HCT116 (cell line): ENCODE results near the gene MLEC. TPM values are rescaled to one million over a fixed set of nuclear protein-coding genes. Genes with fewer than 3 reads are reported as not detected.

ENCODE experiments used
- ATAC-seq: fragments of 200-7000 bp; cut with Tn5 transposase; 2 replicates; pipeline ENCODE4 v1.9.1; 2020; ENCODE audit warnings: mild to moderate bottlenecking, moderate library complexity
- BruUV-seq: library from RNA; stranded (reverse); fragments of 400-500 nt; replicated peaks from 2 replicates; lab custom pipeline; 2021; lab: Mats Ljungman, UMichigan
- CTCF ChIA-PET: fragments of 300-600 bp; sonication (Branson Sonifier 250); formaldehyde crosslinking; loops from one replicate; lab custom pipeline; 2021; ENCODE audit warnings: antibody characterized with exemption; lab: Charles Lee
- POLR2A ChIA-PET: fragments of 300-600, 350-600 bp; sonication (Branson Sonifier 250); formaldehyde crosslinking; loops from one replicate; lab custom pipeline; 2021; ENCODE audit warnings: antibody characterized with exemption; lab: Charles Lee
- RAD21 ChIA-PET, 2 experiments: fragments of 300-600 bp; sonication (Branson Sonifier 250); formaldehyde crosslinking; loops; one replicate each; lab custom pipeline; 2023; ENCODE audit warnings: low total read pairs in 2 of 2; ENCODE audit not compliant: uncharacterized antibody in 2 of 2, unreplicated experiment in 2 of 2, low non-redundant PET in 1 of 2; lab: Charles Lee
- DNase-seq: peaks from one replicate; pipeline ENCODE4 v3.0.0-alpha.2; 2010; ENCODE audit warnings: low read depth, low spot score
- H2AFZ ChIP-seq: fragments of 200-600 bp; shearing (Covaris generic), sonication (generic); 2 replicates; pipeline ENCODE4 v1.6.1; 2017; ENCODE audit warnings: low read depth, mixed run types, mixed read lengths, antibody characterized with exemption, low read length; ENCODE audit not compliant: poor library complexity, severe bottlenecking
- H3K27ac ChIP-seq: 2 replicates; pipeline ENCODE4 v1.5.1; 2012; ENCODE audit warnings: low read depth, low read length
- H3K27me3 ChIP-seq: fragments of 200-600 bp; sonication (generic); 2 replicates; pipeline ENCODE4 v1.6.1; 2016; ENCODE audit warnings: mixed run types, low read length, mixed read lengths; ENCODE audit not compliant: insufficient read depth
- H3K36me3 ChIP-seq, 2 experiments: fragments of 200-500 bp in 1 of 2; fragments of 200-600 bp in 1 of 2; sonication (Bioruptor generic) in 1 of 2; sonication (generic) in 1 of 2; 2 replicates each; pipeline versions ENCODE4 v1.5.1 to v1.6.1; 2014 to 2016; ENCODE audit warnings: low read length in 2 of 2, inconsistent platforms in 1 of 2, mixed read lengths in 1 of 2, mixed run types in 1 of 2; ENCODE audit not compliant: insufficient read depth in 2 of 2, control insufficient read depth in 1 of 2
- H3K4me1 ChIP-seq, 2 experiments: fragments of 200-600 bp in 1 of 2; sonication (generic) in 1 of 2; 2 replicates each; pipeline versions ENCODE4 v1.5.1 to v1.6.1; 2012 to 2017; ENCODE audit warnings: low read length in 2 of 2, inconsistent platforms in 1 of 2, mild to moderate bottlenecking in 1 of 2, mixed read lengths in 1 of 2, mixed run types in 1 of 2, moderate library complexity in 1 of 2; ENCODE audit not compliant: insufficient read depth in 2 of 2, control insufficient read depth in 1 of 2
- H3K4me2 ChIP-seq: fragments of 200-600 bp; sonication (generic); 2 replicates; pipeline ENCODE4 v1.6.1; 2017; ENCODE audit warnings: mixed run types, low read length, mixed read lengths
- H3K4me3 ChIP-seq, 2 experiments: fragments of 200-600 bp in 1 of 2; sonication (generic) in 1 of 2; replicated peaks in 1 of 2; 2 replicates each; pipeline ENCODE4 v1.5.1; 2011 to 2016; ENCODE audit warnings: low read length in 2 of 2, control low read depth in 1 of 2, low read depth in 1 of 2, mild to moderate bottlenecking in 1 of 2, mixed read lengths in 1 of 2, mixed run types in 1 of 2
- H3K79me2 ChIP-seq: fragments of 200-600 bp; sonication (generic); 2 replicates; pipeline ENCODE4 v1.6.1; 2017; ENCODE audit warnings: mild to moderate bottlenecking, mixed run types, low read length, moderate library complexity, mixed read lengths; ENCODE audit not compliant: insufficient read depth
- H3K9ac ChIP-seq: fragments of 200-600 bp; sonication (generic); 2 replicates; pipeline ENCODE4 v1.6.1; 2016; ENCODE audit warnings: low read length, mixed read lengths
- H3K9me2 ChIP-seq: fragments of 200-600 bp; sonication (generic), shearing (Covaris generic); 2 replicates; pipeline ENCODE4 v1.6.1; 2017; ENCODE audit warnings: mixed run types, mild to moderate bottlenecking, moderate library complexity; ENCODE audit not compliant: insufficient read depth
- H3K9me3 ChIP-seq, 2 experiments: fragments of 200-500 bp in 1 of 2; fragments of 200-600 bp in 1 of 2; sonication (Bioruptor generic) in 1 of 2; sonication (generic) in 1 of 2; 2 replicates each; pipeline ENCODE4 v1.6.1; 2014 to 2017; ENCODE audit warnings: low read length in 2 of 2, mixed read lengths in 2 of 2, inconsistent platforms in 1 of 2, low read depth in 1 of 2, mild to moderate bottlenecking in 1 of 2, mixed run types in 1 of 2, moderate library complexity in 1 of 2; ENCODE audit not compliant: control insufficient read depth in 1 of 2, insufficient read depth in 1 of 2
- H4K20me1 ChIP-seq: fragments of 200-600 bp; sonication (generic), shearing (Covaris generic); 2 replicates; pipeline ENCODE4 v1.6.1; 2017; ENCODE audit warnings: mixed run types, mild to moderate bottlenecking, moderate library complexity; ENCODE audit not compliant: insufficient read depth
- ATF3 ChIP-seq: IDR thresholded peaks from 2 replicates; pipeline ENCODE4 v1.6.1; 2012
- CBX3 ChIP-seq: IDR thresholded peaks from 2 replicates; pipeline ENCODE4 v1.6.1; 2012; ENCODE audit warnings: low read depth
- CEBPB ChIP-seq: IDR thresholded peaks from 2 replicates; pipeline ENCODE4 v1.6.1; 2012; ENCODE audit warnings: low read depth
- CTCF ChIP-seq, 3 experiments: fragments of 200-600 bp in 1 of 3; sonication (generic) in 1 of 3; IDR thresholded peaks in 2 of 3; conservative IDR thresholded peaks in 1 of 3; 2 replicates each; pipeline ENCODE4 v1.5.1; 2012 to 2017; ENCODE audit warnings: low read depth in 2 of 3, low read length in 2 of 3, antibody characterized with exemption in 1 of 3, borderline replicate concordance in 1 of 3, control low read depth in 1 of 3, mild to moderate bottlenecking in 1 of 3, mixed read lengths in 1 of 3, mixed run types in 1 of 3, moderate library complexity in 1 of 3; ENCODE audit not compliant: insufficient read depth in 1 of 3
- EGR1 ChIP-seq: IDR thresholded peaks from 2 replicates; pipeline ENCODE4 v1.6.1; 2012; ENCODE audit warnings: low read depth
- EZH2 ChIP-seq: fragments of 200-600 bp; sonication (generic); IDR thresholded peaks from 2 replicates; pipeline ENCODE4 v1.6.1; 2017; ENCODE audit warnings: antibody characterized with exemption, mixed run types
- JUND ChIP-seq: IDR thresholded peaks from 2 replicates; pipeline ENCODE4 v1.6.1; 2012
- POLR2A ChIP-seq: IDR thresholded peaks from 2 replicates; pipeline ENCODE4 v1.7.0; 2011; ENCODE audit warnings: borderline replicate concordance; ENCODE audit not compliant: insufficient read depth, insufficient read length; ENCODE audit errors: extremely low read depth
- RAD21 ChIP-seq: IDR thresholded peaks from 2 replicates; pipeline ENCODE4 v1.6.1; 2012; ENCODE audit warnings: low read depth, mild to moderate bottlenecking
- REST ChIP-seq: IDR thresholded peaks from 2 replicates; pipeline ENCODE4 v1.6.1; 2012; ENCODE audit warnings: low read depth
- SIN3A ChIP-seq: IDR thresholded peaks from 2 replicates; pipeline ENCODE4 v1.6.1; 2012; ENCODE audit warnings: low read depth
- SP1 ChIP-seq: IDR thresholded peaks from 2 replicates; pipeline ENCODE4 v1.6.1; 2012; ENCODE audit warnings: low read depth
- SRF ChIP-seq: IDR thresholded peaks from 2 replicates; pipeline ENCODE4 v1.6.1; 2012; ENCODE audit warnings: low read depth
- TCF7L2 ChIP-seq: IDR thresholded peaks from 2 replicates; pipeline ENCODE4 v1.7.0; 2011; ENCODE audit warnings: borderline replicate concordance, inconsistent platforms; ENCODE audit not compliant: insufficient read depth, insufficient read length; ENCODE audit errors: extremely low read depth
- YY1 ChIP-seq: IDR thresholded peaks from 2 replicates; pipeline ENCODE4 v1.6.1; 2011; ENCODE audit warnings: low read length, low read depth, moderate library complexity, mild to moderate bottlenecking; ENCODE audit not compliant: insufficient replicate concordance; ENCODE audit errors: extremely low read depth
- ZNF274 ChIP-seq: fragments of 200-500 bp; sonication (Bioruptor generic); IDR thresholded peaks from 2 replicates; pipeline ENCODE4 v1.6.1; 2014; ENCODE audit warnings: mild to moderate bottlenecking, low read depth, low read length, inconsistent platforms
- intact Hi-C: fragments of 100-400 bp; cut with micrococcal nuclease; formaldehyde crosslinking; loops from 2 replicates; pipeline ENCODE4 v1.10.0; 2022
- total RNA-seq: library from RNA; stranded (reverse); gene quantifications from one replicate; pipeline ENCODE4 v1.2.1, GENCODE V29; 2021; ENCODE audit not compliant: unreplicated experiment

The MLEC gene
- total RNA-seq, 1 experiment from 2014 or later, result 152 TPM

- TF ChIP-seq CTCF (IDR thresholded peaks at IDR 0.05 in 2 of 3, conservative IDR thresholded peaks at IDR 0.05 in 1 of 3; ENCODE audit: borderline replicate concordance in 1 of 3, insufficient read depth in 1 of 3, low read depth in 2 of 3, low read length in 2 of 3), result no peak
These were observed 28.4 kb upstream of the MLEC start (continued) for GRCh38 chr12:120658286-120659150.

GRCh38 chr12:120659151-120659525, 27.8 kb upstream of the MLEC start:
- ATAC-seq, result no peak
- BruUV-seq, result no TSS peak
- RAD21 ChIA-PET, result no interaction called here
- TF ChIP-seq SIN3A (no peak), REST (no peak), RAD21 (no peak), EGR1 (no peak), CEBPB (no peak), EZH2 (no peak), CTCF (IDR thresholded peaks at IDR 0.05 in 2 of 3, conservative IDR thresholded peaks at IDR 0.05 in 1 of 3; ENCODE audit: borderline replicate concordance in 1 of 3, insufficient read depth in 1 of 3, low read depth in 2 of 3, low read length in 2 of 3) (no peak), YY1 (no peak), SP1 (no peak), TCF7L2 (no peak), ZNF274 (no peak), SRF (no peak), ATF3 (no peak), JUND (no peak), CBX3 (no peak), POLR2A (no peak)

More at GRCh38 chr12:120659151-120659525, 27.8 kb upstream of the MLEC start:
- no peaks in the 10 kb centered on the region for H3K9me2 ChIP-seq
- POLR2A ChIA-PET, result no interaction called here
- H3K9ac ChIP-seq, result no peak overlapping the region
- no peaks in the 10 kb centered on the region for H4K20me1 ChIP-seq
- no peaks in the 10 kb centered on the region for H3K9me3 ChIP-seq
- H3K4me1 ChIP-seq, result no peaks in the 10 kb centered on the region
- DNase-seq, result no peak
- CTCF ChIA-PET, result interaction anchor here (2.3 kb wide), 1 partner anchor 10 kb away, joined by 10 read pairs; no protein-coding TSS in a partner anchor
- no peak overlapping the region for H3K27ac ChIP-seq
- no peak overlapping the region for H3K4me3 ChIP-seq
- no peaks in the 10 kb centered on the region for H3K79me2 ChIP-seq
- no peak overlapping the region for H2AFZ ChIP-seq
- H3K4me2 ChIP-seq, result no peak overlapping the region
- intact Hi-C loops, result no loop called here
- peaks cover 4% of the 10 kb centered on the region; the same call in 1 of the 2 replicates for H3K27me3 ChIP-seq
- no peaks in the 10 kb centered on the region for H3K36me3 ChIP-seq
